B cell (primary cell): ENCODE measurements around the gene CEP95. TPM values are rescaled to one million over a fixed set of nuclear protein-coding genes. Genes with fewer than 3 reads are reported as not detected.

Experiments
- ATAC-seq: fragments of 200-7000 bp; cut with Tn5 transposase; one replicate; pipeline ENCODE4 v1.10.0; 2021; ENCODE audit warnings: low read depth, mild to moderate bottlenecking, moderate number of reproducible peaks, moderate library complexity
- CTCF ChIA-PET: fragments of 350-600 bp; sonication (Branson Sonifier 250); formaldehyde crosslinking; loops from one replicate; lab custom pipeline; 2021; ENCODE audit warnings: antibody characterized with exemption, inconsistent platforms; lab: Charles Lee
- POLR2A ChIA-PET: fragments of 350-600 bp; sonication (Branson Sonifier 250); formaldehyde crosslinking; loops from one replicate; lab custom pipeline; 2021; ENCODE audit warnings: antibody characterized with exemption; lab: Charles Lee
- DNase-seq: peaks from one replicate; pipeline ENCODE4 v3.0.0; 2013
- H2AFZ ChIP-seq: 2 replicates; pipeline ENCODE4 v1.6.1; 2012; ENCODE audit warnings: mild to moderate bottlenecking, low read depth, low read length; ENCODE audit not compliant: insufficient read depth, poor library complexity, severe bottlenecking
- H3K27ac ChIP-seq, 2 donors: 1 replicate in 1 of 2; 2 replicates in 1 of 2; pipeline ENCODE4 v1.5.1; 2012 to 2013; ENCODE audit warnings: low read length in 2 of 2, mild to moderate bottlenecking in 2 of 2, moderate library complexity in 1 of 2
- H3K27me3 ChIP-seq, 4 experiments: fragments of 200-600 bp in 1 of 4; sonication (generic) in 1 of 4; replicated peaks in 1 of 4; 1 replicate in 2 of 4; 2 replicates in 2 of 4; pipeline versions ENCODE4 v1.6.1 to v1.7.0; 2013 to 2016; ENCODE audit warnings: low read length in 3 of 4, mild to moderate bottlenecking in 2 of 4, mixed read lengths in 1 of 4, moderate library complexity in 1 of 4; ENCODE audit not compliant: insufficient read depth in 4 of 4, control insufficient read depth in 3 of 4; ENCODE audit errors: control extremely low read depth in 1 of 4
- H3K36me3 ChIP-seq, 2 experiments: replicated peaks in 1 of 2; 1 replicate in 1 of 2; 2 replicates in 1 of 2; pipeline versions ENCODE4 v1.6.1 to v1.7.1; 2013; ENCODE audit warnings: low read length in 1 of 2; ENCODE audit not compliant: insufficient read depth in 2 of 2, control insufficient read depth in 1 of 2; ENCODE audit errors: control extremely low read depth in 1 of 2, extremely low read depth in 1 of 2
- H3K4me1 ChIP-seq, 2 donors: fragments of 200-600 bp in 1 of 2; sonication (generic) in 1 of 2; 1 replicate in 1 of 2; 2 replicates in 1 of 2; pipeline versions ENCODE4 v1.5.1 to v1.6.1; 2013 to 2017; ENCODE audit warnings: low read length in 2 of 2; ENCODE audit not compliant: control insufficient read depth in 2 of 2, insufficient read depth in 2 of 2
- H3K4me2 ChIP-seq: replicated peaks from 2 replicates; pipeline ENCODE3; 2012; ENCODE audit warnings: mild to moderate bottlenecking, low read depth, low read length; ENCODE audit not compliant: poor library complexity, severe bottlenecking
- H3K4me3 ChIP-seq, 5 experiments: fragments of 200-600 bp in 1 of 5; sonication (generic) in 1 of 5; 1 replicate in 3 of 5; 2 replicates in 2 of 5; pipeline versions ENCODE4 v1.5.1 to v1.7.0; 2011 to 2016; ENCODE audit warnings: low read length in 4 of 5, mild to moderate bottlenecking in 4 of 5, low read depth in 2 of 5, control low read depth in 1 of 5, moderate library complexity in 1 of 5; ENCODE audit not compliant: insufficient read depth in 1 of 5; ENCODE audit errors: control extremely low read depth in 1 of 5, extremely low read depth in 1 of 5
- H3K79me2 ChIP-seq: fragments of 200-600 bp; sonication (generic); one replicate; pipeline ENCODE4 v1.6.0; 2016; ENCODE audit warnings: low read length; ENCODE audit not compliant: control insufficient read depth, insufficient read depth
- H3K9ac ChIP-seq: fragments of 200-600 bp; sonication (generic); 2 replicates; pipeline ENCODE4 v1.6.1; 2017; ENCODE audit warnings: mild to moderate bottlenecking, low read length, moderate library complexity
- H3K9me3 ChIP-seq, 3 donors: one replicate each; pipeline versions ENCODE4 v1.6.1 to v1.7.1; 2013; ENCODE audit warnings: low read length in 2 of 3; ENCODE audit not compliant: control insufficient read depth in 2 of 3, insufficient read depth in 1 of 3; ENCODE audit errors: control extremely low read depth in 1 of 3
- H4K20me1 ChIP-seq: 2 replicates; pipeline ENCODE4 v1.6.0; 2012; ENCODE audit warnings: mild to moderate bottlenecking, low read length; ENCODE audit not compliant: insufficient read depth, control insufficient read depth, poor library complexity, severe bottlenecking
- H3K27ac Mint-ChIP-seq: one replicate; pipeline ENCODE4 v1.8.0; 2021; ENCODE audit warnings: mixed read lengths
- H3K27me3 Mint-ChIP-seq: one replicate; pipeline ENCODE4 v1.8.0; 2021; ENCODE audit warnings: mixed read lengths
- H3K4me1 Mint-ChIP-seq: one replicate; pipeline ENCODE4 v1.8.0; 2021; ENCODE audit warnings: mixed read lengths
- H3K4me3 Mint-ChIP-seq: one replicate; pipeline ENCODE4 v1.8.0; 2021; ENCODE audit warnings: mixed read lengths
- H3K9me3 Mint-ChIP-seq: one replicate; pipeline ENCODE4 v1.8.0; 2022; ENCODE audit warnings: mixed read lengths; ENCODE audit not compliant: insufficient read depth
- CTCF ChIP-seq: fragments of 200-600 bp; IDR thresholded peaks from one replicate; pipeline ENCODE4 v1.8.0; 2022; ENCODE audit warnings: antibody characterized with exemption, mild to moderate bottlenecking
- EZH2 ChIP-seq: IDR thresholded peaks from 2 replicates; pipeline ENCODE4 v1.6.1; 2012; ENCODE audit warnings: borderline replicate concordance, low read depth, mild to moderate bottlenecking, moderate library complexity, low read length; ENCODE audit not compliant: insufficient read depth, poor library complexity, severe bottlenecking
- WGBS: methylation state at CpG from one replicate; pipeline ENCODE4 v1.1.5; 2013; ENCODE audit warnings: missing lambda C conversion rate; ENCODE audit not compliant: insufficient coverage; 5-methylcytosine and 5-hydroxymethylcytosine counted together
- intact Hi-C: fragments of 100-400 bp; cut with micrococcal nuclease; formaldehyde crosslinking; loops from one replicate; pipeline ENCODE4 v1.10.0; 2022
- polyA plus RNA-seq: library from polyadenylated mRNA; depleted of rRNA; stranded (reverse); fragments of >200 nt; gene quantifications from 2 replicates; pipeline ENCODE4 v1.2.3, GENCODE V29; 2012
- total RNA-seq, 2 donors: library from RNA; stranded (reverse); fragments of 120-200 nt in 1 of 2; gene quantifications; 1 replicate in 1 of 2; 2 replicates in 1 of 2; pipeline versions ENCODE4 v1.2.3 to v1.2.4, GENCODE V29; 2013 to 2022

Gene CEP95
- total and polyA plus RNA-seq, 2 donors (not counting 1 experiment from before 2014, with no cell fraction given), result 71.1 to 122 TPM

DNA sequence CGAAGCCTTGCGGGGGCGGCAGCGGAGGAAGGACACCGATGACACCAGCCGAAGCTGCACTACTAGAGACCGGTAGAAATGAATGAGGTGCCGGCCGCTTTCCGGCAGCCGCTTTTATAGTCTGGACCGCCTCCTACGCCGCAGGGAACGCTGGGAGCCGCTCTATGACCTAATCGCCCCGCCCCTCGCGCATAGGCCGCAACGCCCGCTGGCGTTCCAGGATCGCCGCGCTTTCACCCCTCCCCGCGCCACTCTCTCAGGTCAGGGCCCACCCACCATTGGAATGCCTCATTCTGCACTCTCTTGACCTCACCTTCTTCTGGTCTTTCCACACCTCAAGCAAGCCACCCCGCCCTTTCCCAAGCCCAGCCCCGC, 589 bp upstream of the CEP95 start, which contains the start of gene DDX5:
TSS of gene DDX5 (minus strand) at position 89 of the 375 bp plus-strand sequence. CDS start 170 bp downstream, outside the sequence.
- H3K27ac Mint-ChIP-seq, result peak within 1 kb of the TSS; percentile 99
- WGBS, result 0% methylated on average over 30 of the region's 31 CpGs

More for the DNA sequence above, 589 bp upstream of the CEP95 start, which contains the start of gene DDX5:
- Histone ChIP-seq H3K9me3 (no peaks in the 10 kb centered on the region), H3K4me3 (peak within 1 kb of the TSS; percentile 97 to 100 (median 99)), H3K27me3 (no peaks in the 10 kb centered on the region), H3K27ac (peak within 1 kb of the TSS; percentile 99 to 100), H3K4me2 (peak within 1 kb of the TSS; percentile 83), H4K20me1 (peaks cover 66% of the 10 kb centered on the region), H3K36me3 (peaks cover 3 to 61% of the 10 kb centered on the region in 2 experiments), H3K9ac (peak within 1 kb of the TSS; percentile 100), H3K79me2 (peaks cover 71% of the 10 kb centered on the region), H3K4me1 (peaks cover 31 to 32% of the 10 kb centered on the region in 2 donors), H2AFZ (peak within 1 kb of the TSS; percentile 78)
- DNase-seq (no peak), ATAC-seq (peak; percentile 68)
- Mint-ChIP-seq H3K4me3 (peak within 1 kb of the TSS; percentile 97), H3K9me3 (no peaks in the 10 kb centered on the region), H3K27me3 (no peaks in the 10 kb centered on the region), H3K4me1 (peaks cover 54% of the 10 kb centered on the region)
- TF ChIP-seq EZH2 (no peak), CTCF (no peak)
- intact Hi-C loops, result loop anchor here (1.0 to 5.0 kb wide), 8 partner anchors 9 to 954 kb away; partner anchors contain the start of genes DCAF7, FTSJ3, LIMD2 and POLG2
- ChIA-PET CTCF (interaction anchor here (0.5 to 5.5 kb wide), 11 partner anchors 9 to 486 kb away, joined by 3 to 125 read pairs (median 4); partner anchors contain the start of genes ICAM2 and POLG2), POLR2A (interaction anchor here (0.5 to 3.7 kb wide), 21 partner anchors 10 to 808 kb away, joined by 3 to 97 read pairs (median 5); partner anchors contain the start of genes CCDC47, DDX42, POLG2 and SMURF2)
